SK-N-SH (cell line): Measurements from ENCODE around the gene SOBP. TPM values are rescaled to one million over a fixed set of nuclear protein-coding genes. Genes with fewer than 3 reads are reported as not detected.

Source experiments
- CTCF ChIA-PET: fragments of 300-600, 350-600 bp; formaldehyde crosslinking; extraction: SDS; loops from one replicate; lab custom pipeline; 2021; lab: Yijun Ruan, JAX
- POLR2A ChIA-PET: fragments of 350-600 bp; sonication (Branson Sonifier 250); formaldehyde crosslinking; extraction: SDS; loops from one replicate; lab custom pipeline; 2020; ENCODE audit warnings: antibody characterized with exemption, inconsistent platforms; lab: Yijun Ruan, JAX
- DNase-seq: peaks from one replicate; pipeline ENCODE4 v3.0.0; 2012
- H2AFZ ChIP-seq: fragments of 200-600 bp; sonication (generic); 2 replicates; pipeline ENCODE4 v1.8.1; 2016; ENCODE audit warnings: antibody characterized with exemption, mild to moderate bottlenecking, low read depth
- H3F3A ChIP-seq: fragments of 200-600 bp; sonication (generic); replicated peaks from 2 replicates; pipeline ENCODE3; 2016; ENCODE audit warnings: antibody characterized with exemption, mild to moderate bottlenecking; ENCODE audit not compliant: insufficient read depth
- H3K27ac ChIP-seq, 2 experiments: fragments of 200-500 bp in 1 of 2; fragments of 200-600 bp in 1 of 2; sonication (Bioruptor generic) in 1 of 2; sonication (generic), shearing (Covaris generic) in 1 of 2; 2 replicates each; pipeline versions ENCODE4 v1.5.1 to v1.6.1; 2014 to 2016; ENCODE audit warnings: low read depth in 2 of 2, inconsistent platforms in 1 of 2, low read length in 1 of 2, mild to moderate bottlenecking in 1 of 2, mixed read lengths in 1 of 2
- H3K27me3 ChIP-seq: fragments of 200-600 bp; sonication (generic), shearing (Covaris generic); 2 replicates; pipeline ENCODE4 v1.6.1; 2016; ENCODE audit warnings: mixed run types; ENCODE audit not compliant: insufficient read depth
- H3K36me3 ChIP-seq, 2 experiments: fragments of 200-500 bp in 1 of 2; fragments of 200-600 bp in 1 of 2; sonication (Bioruptor generic) in 1 of 2; sonication (generic) in 1 of 2; replicated peaks in 1 of 2; 2 replicates each; pipeline versions ENCODE3 to v1.5.1; 2014 to 2016; ENCODE audit warnings: low read length in 1 of 2, mild to moderate bottlenecking in 1 of 2; ENCODE audit not compliant: insufficient read depth in 2 of 2, control insufficient read depth in 1 of 2
- H3K4me1 ChIP-seq, 2 experiments: fragments of 200-500 bp in 1 of 2; fragments of 200-600 bp in 1 of 2; sonication (Bioruptor generic) in 1 of 2; sonication (generic), shearing (Covaris generic) in 1 of 2; 2 replicates each; pipeline versions ENCODE4 v1.5.1 to v1.6.1; 2014 to 2016; ENCODE audit warnings: low read depth in 1 of 2, low read length in 1 of 2, mixed run types in 1 of 2; ENCODE audit not compliant: insufficient read depth in 2 of 2, control insufficient read depth in 1 of 2
- H3K4me2 ChIP-seq: fragments of 200-600 bp; sonication (generic), shearing (Covaris generic); 2 replicates; pipeline ENCODE4 v1.6.1; 2017; ENCODE audit warnings: mixed run types
- H3K4me3 ChIP-seq, 2 experiments: fragments of 200-500 bp in 1 of 2; fragments of 200-600 bp in 1 of 2; sonication (Bioruptor generic) in 1 of 2; sonication (generic), shearing (Covaris generic) in 1 of 2; 2 replicates each; pipeline versions ENCODE4 v1.5.1 to v1.8.1; 2014 to 2016; ENCODE audit warnings: low read depth in 2 of 2, inconsistent platforms in 1 of 2, low read length in 1 of 2, mild to moderate bottlenecking in 1 of 2, mixed read lengths in 1 of 2, moderate library complexity in 1 of 2
- H3K79me2 ChIP-seq: fragments of 200-600 bp; sonication (generic); 2 replicates; pipeline ENCODE4 v1.8.1; 2017; ENCODE audit warnings: mild to moderate bottlenecking; ENCODE audit not compliant: insufficient read depth
- H3K9ac ChIP-seq: fragments of 200-600 bp; sonication (generic); 2 replicates; pipeline ENCODE4 v1.6.1; 2017; ENCODE audit warnings: mixed run types
- H3K9me2 ChIP-seq: fragments of 200-600 bp; sonication (generic); 2 replicates; pipeline ENCODE4 v1.6.1; 2017; ENCODE audit warnings: mixed run types
- H3K9me3 ChIP-seq: fragments of 200-600 bp; sonication (generic); 2 replicates; pipeline ENCODE4 v1.6.1; 2017; ENCODE audit warnings: mixed run types, mild to moderate bottlenecking, moderate library complexity
- H4K20me1 ChIP-seq: fragments of 200-600 bp; sonication (generic); 2 replicates; pipeline ENCODE4 v1.6.1; 2017; ENCODE audit warnings: mild to moderate bottlenecking, mixed run types; ENCODE audit not compliant: insufficient read depth
- CHD2 ChIP-seq: fragments of 150-350 bp; IDR thresholded peaks from 2 replicates; pipeline ENCODE4 v1.6.1; 2018; ENCODE audit warnings: low read length; ENCODE audit not compliant: partially characterized antibody
- ELF1 ChIP-seq: IDR thresholded peaks from 2 replicates; pipeline ENCODE4 v1.4.0; 2012
- FOSL2 ChIP-seq: IDR thresholded peaks from 2 replicates; pipeline ENCODE4 v1.4.0; 2012; ENCODE audit warnings: low read depth, mild to moderate bottlenecking, moderate library complexity, borderline replicate concordance
- FOXJ3 ChIP-seq: sonication (generic); formaldehyde crosslinking; IDR thresholded peaks from 2 replicates; pipeline ENCODE4 v1.5.1; 2020; ENCODE audit warnings: mild to moderate bottlenecking, missing genetic modification reagents
- GABPA ChIP-seq: IDR thresholded peaks from 2 replicates; pipeline ENCODE4 v1.4.0; 2012; ENCODE audit warnings: low read depth, mild to moderate bottlenecking
- GATA2 ChIP-seq: sonication (generic); formaldehyde crosslinking; IDR thresholded peaks from 2 replicates; pipeline ENCODE4 v1.5.0; 2020; ENCODE audit warnings: mild to moderate bottlenecking, missing genetic modification reagents
- MXI1 ChIP-seq: IDR thresholded peaks from 2 replicates; pipeline ENCODE4 v1.6.1; 2012; ENCODE audit warnings: mild to moderate bottlenecking, low read depth, low read length, improper control_type of control experiment
- POLR2AphosphoS5 ChIP-seq: IDR thresholded peaks from 2 replicates; pipeline ENCODE4 v1.6.1; 2012; ENCODE audit warnings: low read depth, low read length
- RAD21 ChIP-seq: IDR thresholded peaks from 2 replicates; pipeline ENCODE4 v1.6.1; 2012; ENCODE audit warnings: mild to moderate bottlenecking, low read length
- RFX5 ChIP-seq: IDR thresholded peaks from 2 replicates; pipeline ENCODE4 v1.6.1; 2012; ENCODE audit warnings: mild to moderate bottlenecking, improper control_type of control experiment, low read length
- SIN3A ChIP-seq: IDR thresholded peaks from 2 replicates; pipeline ENCODE4 v1.6.1; 2012; ENCODE audit warnings: low read depth, mild to moderate bottlenecking, low read length, moderate library complexity, borderline replicate concordance
- SMC3 ChIP-seq: IDR thresholded peaks from 2 replicates; pipeline ENCODE4 v1.6.1; 2012; ENCODE audit warnings: low read depth, low read length, improper control_type of control experiment
- YY1 ChIP-seq: IDR thresholded peaks from 2 replicates; pipeline ENCODE4 v1.4.0; 2012; ENCODE audit warnings: low read depth, mild to moderate bottlenecking
- WGBS: methylation state at CpG from one replicate; pipeline ENCODE4 v1.1.6; 2017; ENCODE audit warnings: low lambda C conversion rate; 5-methylcytosine and 5-hydroxymethylcytosine counted together
- polyA plus RNA-seq, 3 experiments: library from polyadenylated mRNA; depleted of rRNA; stranded (reverse); fragments of >200 nt; gene quantifications; 2 replicates each; pipeline ENCODE4 v1.2.3, GENCODE V29; 2012
- TF ChIP-seq, protein P1 (sequence below): fragments of 200-600 bp; sonication (generic); IDR thresholded peaks from 2 replicates; pipeline ENCODE4 v1.6.1; 2017; ENCODE audit warnings: antibody characterized with exemption, mild to moderate bottlenecking, moderate library complexity
- TF ChIP-seq, protein P2 (sequence below): IDR thresholded peaks from 2 replicates; pipeline ENCODE4 v1.6.1; 2012; ENCODE audit warnings: mild to moderate bottlenecking, low read depth, low read length, moderate library complexity
- TF ChIP-seq, protein P3 (sequence below): IDR thresholded peaks from 2 replicates; pipeline ENCODE4 v1.4.0; 2012; ENCODE audit warnings: low read depth, borderline replicate concordance
- TF ChIP-seq, protein P4 (sequence below): fragments of 150-350 bp; IDR thresholded peaks from 2 replicates; pipeline ENCODE4 v1.6.1; 2017; ENCODE audit warnings: antibody characterized with exemption, low read length, low read depth, borderline replicate concordance

SOBP gene
- polyA plus RNA-seq, 1 of the 3 experiments (the other 2 are of a cell fraction): 0.61 TPM

- no peaks in the 10 kb centered on the region for H3K36me3 ChIP-seq
- H3K4me3 ChIP-seq: no peak overlapping the region; a peak in 1 of 4 replicates
- 57% methylated on average over 4 of the region's 4 CpGs for WGBS
- H3K79me2 ChIP-seq: no peaks in the 10 kb centered on the region
- H3K9me3 ChIP-seq: no peaks in the 10 kb centered on the region
- no peaks in the 10 kb centered on the region for H3K27me3 ChIP-seq
- H3K4me1 ChIP-seq: peaks cover 0 to 55% of the 10 kb centered on the region in 2 experiments; a peak in 2 of 4 replicates
- H2AFZ ChIP-seq: no peak overlapping the region
- no peaks in the 10 kb centered on the region for H3K9me2 ChIP-seq
- POLR2A ChIA-PET: interaction anchor here (1.5 kb wide), 1 partner anchor 164 kb away, joined by 3 read pairs; no protein-coding TSS in a partner anchor
- H3K9ac ChIP-seq: no peak overlapping the region
- DNase-seq: peak; percentile 51
- peak overlapping the region in 1 of 2 experiments; percentile 97; a peak in 1 of 4 replicates for H3K27ac ChIP-seq
- no peak overlapping the region for H3K4me2 ChIP-seq
- no peaks in the 10 kb centered on the region for H3F3A ChIP-seq
- TF ChIP-seq, protein P1, sequence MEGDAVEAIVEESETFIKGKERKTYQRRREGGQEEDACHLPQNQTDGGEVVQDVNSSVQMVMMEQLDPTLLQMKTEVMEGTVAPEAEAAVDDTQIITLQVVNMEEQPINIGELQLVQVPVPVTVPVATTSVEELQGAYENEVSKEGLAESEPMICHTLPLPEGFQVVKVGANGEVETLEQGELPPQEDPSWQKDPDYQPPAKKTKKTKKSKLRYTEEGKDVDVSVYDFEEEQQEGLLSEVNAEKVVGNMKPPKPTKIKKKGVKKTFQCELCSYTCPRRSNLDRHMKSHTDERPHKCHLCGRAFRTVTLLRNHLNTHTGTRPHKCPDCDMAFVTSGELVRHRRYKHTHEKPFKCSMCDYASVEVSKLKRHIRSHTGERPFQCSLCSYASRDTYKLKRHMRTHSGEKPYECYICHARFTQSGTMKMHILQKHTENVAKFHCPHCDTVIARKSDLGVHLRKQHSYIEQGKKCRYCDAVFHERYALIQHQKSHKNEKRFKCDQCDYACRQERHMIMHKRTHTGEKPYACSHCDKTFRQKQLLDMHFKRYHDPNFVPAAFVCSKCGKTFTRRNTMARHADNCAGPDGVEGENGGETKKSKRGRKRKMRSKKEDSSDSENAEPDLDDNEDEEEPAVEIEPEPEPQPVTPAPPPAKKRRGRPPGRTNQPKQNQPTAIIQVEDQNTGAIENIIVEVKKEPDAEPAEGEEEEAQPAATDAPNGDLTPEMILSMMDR: peak; percentile 34; the same call in 1 of the 2 replicates
- TF ChIP-seq FOSL2: no peak
- peak; percentile 83 for TF ChIP-seq RAD21
- TF ChIP-seq, protein P2, sequence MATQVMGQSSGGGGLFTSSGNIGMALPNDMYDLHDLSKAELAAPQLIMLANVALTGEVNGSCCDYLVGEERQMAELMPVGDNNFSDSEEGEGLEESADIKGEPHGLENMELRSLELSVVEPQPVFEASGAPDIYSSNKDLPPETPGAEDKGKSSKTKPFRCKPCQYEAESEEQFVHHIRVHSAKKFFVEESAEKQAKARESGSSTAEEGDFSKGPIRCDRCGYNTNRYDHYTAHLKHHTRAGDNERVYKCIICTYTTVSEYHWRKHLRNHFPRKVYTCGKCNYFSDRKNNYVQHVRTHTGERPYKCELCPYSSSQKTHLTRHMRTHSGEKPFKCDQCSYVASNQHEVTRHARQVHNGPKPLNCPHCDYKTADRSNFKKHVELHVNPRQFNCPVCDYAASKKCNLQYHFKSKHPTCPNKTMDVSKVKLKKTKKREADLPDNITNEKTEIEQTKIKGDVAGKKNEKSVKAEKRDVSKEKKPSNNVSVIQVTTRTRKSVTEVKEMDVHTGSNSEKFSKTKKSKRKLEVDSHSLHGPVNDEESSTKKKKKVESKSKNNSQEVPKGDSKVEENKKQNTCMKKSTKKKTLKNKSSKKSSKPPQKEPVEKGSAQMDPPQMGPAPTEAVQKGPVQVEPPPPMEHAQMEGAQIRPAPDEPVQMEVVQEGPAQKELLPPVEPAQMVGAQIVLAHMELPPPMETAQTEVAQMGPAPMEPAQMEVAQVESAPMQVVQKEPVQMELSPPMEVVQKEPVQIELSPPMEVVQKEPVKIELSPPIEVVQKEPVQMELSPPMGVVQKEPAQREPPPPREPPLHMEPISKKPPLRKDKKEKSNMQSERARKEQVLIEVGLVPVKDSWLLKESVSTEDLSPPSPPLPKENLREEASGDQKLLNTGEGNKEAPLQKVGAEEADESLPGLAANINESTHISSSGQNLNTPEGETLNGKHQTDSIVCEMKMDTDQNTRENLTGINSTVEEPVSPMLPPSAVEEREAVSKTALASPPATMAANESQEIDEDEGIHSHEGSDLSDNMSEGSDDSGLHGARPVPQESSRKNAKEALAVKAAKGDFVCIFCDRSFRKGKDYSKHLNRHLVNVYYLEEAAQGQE: no peak
- peak; percentile 62; the same call in 1 of the 2 replicates for TF ChIP-seq SMC3
- no peak for TF ChIP-seq MXI1
- no peak for TF ChIP-seq ELF1
- CTCF ChIA-PET: interaction anchor here (0.6 to 6.2 kb wide), 40 partner anchors 8 to 524 kb away, joined by 3 to 64 read pairs (median 4); partner anchors contain the start of gene PDSS2
- no peaks in the 10 kb centered on the region for H4K20me1 ChIP-seq
These were observed 165.3 kb downstream of the SOBP start for GRCh38 chr6:107655245-107655644.

GRCh38 chr6:107655864-107656263, 165.9 kb downstream of the SOBP start:
- Histone ChIP-seq H2AFZ (no peak overlapping the region; the same call in 1 of the 2 replicates), H3K4me3 (no peak overlapping the region), H3K36me3 (no peaks in the 10 kb centered on the region), H3K79me2 (no peaks in the 10 kb centered on the region), H3K9ac (no peak overlapping the region), H3K9me3 (no peaks in the 10 kb centered on the region), H4K20me1 (no peaks in the 10 kb centered on the region), H3K9me2 (no peaks in the 10 kb centered on the region), H3K27ac (no peak overlapping the region; a peak in 1 of 4 replicates), H3K4me2 (no peak overlapping the region), H3K4me1 (peaks cover 0 to 55% of the 10 kb centered on the region in 2 experiments; a peak in 2 of 4 replicates), H3F3A (no peaks in the 10 kb centered on the region), H3K27me3 (no peaks in the 10 kb centered on the region)
- TF ChIP-seq RFX5 (no peak), FOXJ3 (no peak), GABPA (no peak), CHD2 (no peak), ELF1 (no peak), GATA2 (CRISPR knock-in tag) (no peak), POLR2AphosphoS5 (no peak), SIN3A (no peak), YY1 (no peak)
- TF ChIP-seq, protein P3, sequence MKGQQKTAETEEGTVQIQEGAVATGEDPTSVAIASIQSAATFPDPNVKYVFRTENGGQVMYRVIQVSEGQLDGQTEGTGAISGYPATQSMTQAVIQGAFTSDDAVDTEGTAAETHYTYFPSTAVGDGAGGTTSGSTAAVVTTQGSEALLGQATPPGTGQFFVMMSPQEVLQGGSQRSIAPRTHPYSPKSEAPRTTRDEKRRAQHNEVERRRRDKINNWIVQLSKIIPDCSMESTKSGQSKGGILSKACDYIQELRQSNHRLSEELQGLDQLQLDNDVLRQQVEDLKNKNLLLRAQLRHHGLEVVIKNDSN: no peak
- TF ChIP-seq, protein P4, sequence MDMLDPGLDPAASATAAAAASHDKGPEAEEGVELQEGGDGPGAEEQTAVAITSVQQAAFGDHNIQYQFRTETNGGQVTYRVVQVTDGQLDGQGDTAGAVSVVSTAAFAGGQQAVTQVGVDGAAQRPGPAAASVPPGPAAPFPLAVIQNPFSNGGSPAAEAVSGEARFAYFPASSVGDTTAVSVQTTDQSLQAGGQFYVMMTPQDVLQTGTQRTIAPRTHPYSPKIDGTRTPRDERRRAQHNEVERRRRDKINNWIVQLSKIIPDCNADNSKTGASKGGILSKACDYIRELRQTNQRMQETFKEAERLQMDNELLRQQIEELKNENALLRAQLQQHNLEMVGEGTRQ: no peak
- WGBS: 91% methylated on average over 2 of the region's 2 CpGs
- ChIA-PET CTCF (interaction anchor here (0.5 to 6.2 kb wide), 36 partner anchors 8 to 1093 kb away, joined by 3 to 64 read pairs (median 4); partner anchors contain the start of gene PDSS2), POLR2A (interaction anchor here (1.5 kb wide), 1 partner anchor 165 kb away, joined by 3 read pairs; no protein-coding TSS in a partner anchor)
- DNase-seq: no peak
